Spleen (tissue), 11 donors: ENCODE measurements around the gene LAMC2. TPM values are rescaled to one million over a fixed set of nuclear protein-coding genes. Genes with fewer than 3 reads are reported as not detected.

Experiments used
- DNase-seq: peaks from one replicate; pipeline ENCODE4 v3.0.0-alpha.2; 2020
- H3K27ac ChIP-seq, 8 donors: fragments of 200-600 bp; sonication (generic) in 7 of 8; 1 replicate in 4 of 8; 2 replicates in 4 of 8; pipeline versions ENCODE4 v1.5.0 to v1.8.0; 2016 to 2021; ENCODE audit warnings: inconsistent platforms in 4 of 8, mild to moderate bottlenecking in 4 of 8, moderate library complexity in 1 of 8
- H3K27me3 ChIP-seq, 7 donors: fragments of 200-600 bp; sonication (generic) in 6 of 7; replicated peaks in 1 of 7; 1 replicate in 4 of 7; 2 replicates in 3 of 7; pipeline versions ENCODE4 v1.5.0 to v1.8.0; 2016 to 2021; ENCODE audit warnings: inconsistent platforms in 3 of 7, mild to moderate bottlenecking in 1 of 7
- H3K36me3 ChIP-seq, 6 donors: fragments of 200-600 bp; sonication (generic) in 5 of 6; 1 replicate in 4 of 6; 2 replicates in 2 of 6; pipeline versions ENCODE4 v1.5.0 to v1.8.0; 2016 to 2021; ENCODE audit warnings: inconsistent platforms in 2 of 6
- H3K4me1 ChIP-seq, 6 donors: fragments of 200-600 bp; sonication (generic) in 5 of 6; 1 replicate in 3 of 6; 2 replicates in 3 of 6; pipeline versions ENCODE4 v1.5.0 to v1.8.0; 2016 to 2021; ENCODE audit warnings: inconsistent platforms in 3 of 6
- H3K4me3 ChIP-seq, 8 donors: fragments of 200-600 bp; sonication (generic) in 7 of 8; 1 replicate in 4 of 8; 2 replicates in 4 of 8; pipeline versions ENCODE4 v1.5.0 to v1.8.0; 2016 to 2021; ENCODE audit warnings: inconsistent platforms in 4 of 8, mild to moderate bottlenecking in 4 of 8, moderate library complexity in 2 of 8
- H3K9me3 ChIP-seq, 8 donors: fragments of 200-600 bp; sonication (generic) in 7 of 8; 1 replicate in 4 of 8; 2 replicates in 4 of 8; pipeline versions ENCODE4 v1.5.0 to v1.8.0; 2016 to 2021; ENCODE audit warnings: inconsistent platforms in 4 of 8
- CTCF ChIP-seq, 11 experiments: fragments of 200-600 bp in 7 of 11; fragments of 450-650 bp in 4 of 11; sonication (generic) in 4 of 11; IDR thresholded peaks in 8 of 11; conservative IDR thresholded peaks in 3 of 11; 1 replicate in 7 of 11; 2 replicates in 4 of 11; pipeline versions ENCODE4 v1.4.0 to v1.8.0; 2016 to 2021; ENCODE audit warnings: antibody characterized with exemption in 11 of 11, inconsistent platforms in 4 of 11, mild to moderate bottlenecking in 1 of 11
- POLR2A ChIP-seq, 3 donors: fragments of 450-650 bp; IDR thresholded peaks; one replicate each; pipeline ENCODE4 v1.5.1; 2017; ENCODE audit warnings: antibody characterized with exemption in 3 of 3, mild to moderate bottlenecking in 1 of 3
- POLR2AphosphoS5 ChIP-seq, 3 donors: sonication (generic); formaldehyde crosslinking; IDR thresholded peaks; one replicate each; pipeline ENCODE4 v1.5.1; 2017; ENCODE audit warnings: antibody characterized with exemption in 3 of 3
- WGBS, 5 donors: extraction: QIAGEN DNeasy Blood & Tissue Kit in 3 of 5; methylation state at CpG; one replicate each; pipeline versions ENCODE4 v1.1.5 to v1.1.7; 2013 to 2018; 5-methylcytosine and 5-hydroxymethylcytosine counted together
- intact Hi-C: fragments of 100-400 bp; cut with DNase I; formaldehyde crosslinking; loops from one replicate; pipeline ENCODE4 v1.15.0; 2023; ENCODE audit warnings: low total_unique reads
- polyA plus RNA-seq, 3 donors: library from polyadenylated mRNA; stranded (reverse); fragments of 200-250 nt; gene quantifications; one replicate each; pipeline ENCODE4 v1.2.1, GENCODE V29; 2013
- total RNA-seq, 7 donors: library from RNA; depleted of rRNA in 3 of 7; stranded (reverse); fragments of >200 nt in 3 of 7; fragmentation: NEBNext Ultra II Directional in 4 of 7; extraction: Animal tissue kit (Norgen Biotek cat#: 25700) in 4 of 7; gene quantifications; one replicate each; pipeline versions ENCODE4 v1.1.0 to v1.2.1, GENCODE V29; 2016 to 2021
- donor health status: healthy with polysubstance abuse.
- donor health status: DM: no; HTN: no; CAD: no; lungs with moderate emphysema.
- donor health status: DM: no; HTN: no; CAD: no.
- donor health status: Bipolar disorder and iron deficiency.
- donor health status: healthy.
- donor health status: DM: no; HTN: no; CAD: no.
- donor health status: DM: yes; HTN: yes; CAD: no.

LAMC2 gene
- total and polyA plus RNA-seq, 10 donors, result 0.13 to 1.4 (median 0.67) TPM; not detected in 1

GRCh38 chr1:183291802-183292514 lies 105.9 kb downstream of the LAMC2 start:
- DNase-seq, result no peak
- Histone ChIP-seq H3K27ac (no peak overlapping the region), H3K27me3 (peaks cover 0 to 4% (median 0%) of the 10 kb centered on the region in 7 donors), H3K4me3 (no peak overlapping the region), H3K36me3 (no peaks in the 10 kb centered on the region), H3K4me1 (no peaks in the 10 kb centered on the region), H3K9me3 (no peaks in the 10 kb centered on the region)
- intact Hi-C loops, result no loop called here
- TF ChIP-seq POLR2A (IDR thresholded peaks at IDR 0.05), result no peak
- TF ChIP-seq POLR2AphosphoS5 (IDR thresholded peaks at IDR 0.05), result no peak
- TF ChIP-seq CTCF (IDR thresholded peaks at IDR 0.05 in 8 of 11, conservative IDR thresholded peaks at IDR 0.05 in 3 of 11), result no peak
- WGBS, 5 donors, result 84 to 91% (median 90%) methylated on average over 10 to 11 of the region's 11 CpGs

GRCh38 chr1:183293241-183293640 lies 107.2 kb downstream of the LAMC2 start:
- Histone ChIP-seq H3K9me3 (no peaks in the 10 kb centered on the region), H3K36me3 (no peaks in the 10 kb centered on the region), H3K27me3 (peaks cover 0 to 4% (median 0%) of the 10 kb centered on the region in 7 donors), H3K27ac (no peak overlapping the region), H3K4me1 (no peaks in the 10 kb centered on the region), H3K4me3 (no peak overlapping the region)
- 82 to 93% (median 87%) methylated on average over 9 of the region's 9 CpGs for WGBS, 5 donors
- DNase-seq, result no peak
- intact Hi-C loops, result no loop called here
- no peak for TF ChIP-seq POLR2AphosphoS5 (IDR thresholded peaks at IDR 0.05)
- TF ChIP-seq POLR2A (IDR thresholded peaks at IDR 0.05), result no peak
- no peak for TF ChIP-seq CTCF (IDR thresholded peaks at IDR 0.05 in 8 of 11, conservative IDR thresholded peaks at IDR 0.05 in 3 of 11)

GRCh38 chr1:183293876-183294275 lies 107.8 kb downstream of the LAMC2 start:
- WGBS, 5 donors, result 71 to 92% (median 79%) methylated on average over 1 of the region's 1 CpG

More at GRCh38 chr1:183293876-183294275, 107.8 kb downstream of the LAMC2 start:
- H3K4me1 ChIP-seq, result no peaks in the 10 kb centered on the region
- H3K9me3 ChIP-seq, result no peaks in the 10 kb centered on the region
- intact Hi-C loops, result no loop called here
- H3K36me3 ChIP-seq, result no peaks in the 10 kb centered on the region
- peaks cover 0 to 4% (median 0%) of the 10 kb centered on the region in 7 donors for H3K27me3 ChIP-seq
- DNase-seq, result no peak
- H3K4me3 ChIP-seq, result no peak overlapping the region
- H3K27ac ChIP-seq, result no peak overlapping the region
- TF ChIP-seq CTCF (IDR thresholded peaks at IDR 0.05 in 8 of 11, conservative IDR thresholded peaks at IDR 0.05 in 3 of 11) (no peak), POLR2A (IDR thresholded peaks at IDR 0.05) (no peak), POLR2AphosphoS5 (IDR thresholded peaks at IDR 0.05) (no peak)

Other genes with a start within 250 kb of the LAMC2 start
- not detected for gene SHCBP1L, start 233.1 kb upstream of the LAMC2 start, total RNA-seq
- gene SHCBP1L, start 233.1 kb upstream of the LAMC2 start, polyA plus RNA-seq, result not detected
- 10 to 100 TPM; 21.8 to 38.5 (median 35.1) TPM for gene LAMC1, start 162.8 kb upstream of the LAMC2 start, total RNA-seq
- 1 to 10 TPM; 2.7 to 4.9 (median 4.5) TPM for gene LAMC1, start 162.8 kb upstream of the LAMC2 start, polyA plus RNA-seq
- gene NMNAT2, start 232.1 kb downstream of the LAMC2 start, total RNA-seq, result 1 to 10 TPM in 1 of 7 donors, under 1 TPM in 6; 0.13 to 1.7 (median 0.21) TPM
- under 1 TPM; 0.05 to 0.10 (median 0.07) TPM for gene NMNAT2, start 232.1 kb downstream of the LAMC2 start, polyA plus RNA-seq